HepG2 (cell line): ENCODE data around the gene LAMA5. TPM values are rescaled to one million over a fixed set of nuclear protein-coding genes. Genes with fewer than 3 reads are reported as not detected.

Source experiments
- ARID2 ChIP-seq: sonication (generic); formaldehyde crosslinking; IDR thresholded peaks from 2 replicates; pipeline ENCODE4 v1.8.1; 2022; ENCODE audit warnings: mild to moderate bottlenecking, missing genetic modification reagents, borderline replicate concordance
- E2F1 ChIP-seq: sonication (generic); formaldehyde crosslinking; IDR thresholded peaks from 2 replicates; pipeline ENCODE4 v1.5.0; 2020; ENCODE audit warnings: missing genetic modification reagents
- GPN1 ChIP-seq: sonication (generic); formaldehyde crosslinking; IDR thresholded peaks from 2 replicates; pipeline ENCODE4 v1.5.1; 2020; ENCODE audit warnings: missing genetic modification reagents, borderline replicate concordance
- ISL2 ChIP-seq: sonication (generic); formaldehyde crosslinking; IDR thresholded peaks from 2 replicates; pipeline ENCODE4 v1.5.0; 2020; ENCODE audit warnings: missing genetic modification reagents
- PBX3 ChIP-seq: sonication (generic); formaldehyde crosslinking; IDR thresholded peaks from 2 replicates; pipeline ENCODE4 v1.8.1; 2023; ENCODE audit warnings: missing genetic modification reagents, inconsistent platforms, borderline replicate concordance
- REST ChIP-seq, 2 experiments: IDR thresholded peaks; 2 replicates each; pipeline ENCODE4 v1.6.1; 2011 to 2012; ENCODE audit warnings: low read length in 2 of 2, borderline replicate concordance in 1 of 2, low read depth in 1 of 2, mild to moderate bottlenecking in 1 of 2, moderate library complexity in 1 of 2
- SKI ChIP-seq: fragments of 450-650 bp; IDR thresholded peaks from one replicate; pipeline ENCODE4 v1.6.1; 2018; ENCODE audit warnings: mild to moderate bottlenecking; ENCODE audit not compliant: partially characterized antibody
- STAT6 ChIP-seq: sonication (generic); formaldehyde crosslinking; IDR thresholded peaks from 2 replicates; pipeline ENCODE4 v1.4.0; 2020; ENCODE audit warnings: missing genetic modification reagents, mild to moderate bottlenecking, borderline replicate concordance
- THYN1 ChIP-seq: sonication (generic); formaldehyde crosslinking; IDR thresholded peaks from 2 replicates; pipeline ENCODE4 v1.8.1; 2023; ENCODE audit warnings: low read depth, mild to moderate bottlenecking, moderate library complexity, missing genetic modification reagents, borderline replicate concordance
- TOPORS ChIP-seq: sonication (generic); formaldehyde crosslinking; IDR thresholded peaks from 2 replicates; pipeline ENCODE4 v1.8.0; 2023; ENCODE audit warnings: mild to moderate bottlenecking, missing genetic modification reagents
- ZBTB21 ChIP-seq: sonication (generic); formaldehyde crosslinking; IDR thresholded peaks from 2 replicates; pipeline ENCODE4 v1.4.0; 2020; ENCODE audit warnings: missing genetic modification reagents
- ZMAT3 ChIP-seq: sonication (generic); formaldehyde crosslinking; conservative IDR thresholded peaks from 2 replicates; pipeline ENCODE4 v1.7.0; 2021; ENCODE audit warnings: missing genetic modification reagents
- ZNF772 ChIP-seq: sonication (generic); formaldehyde crosslinking; IDR thresholded peaks from 2 replicates; pipeline ENCODE4 v1.5.0; 2020; ENCODE audit warnings: mild to moderate bottlenecking, missing genetic modification reagents
- polyA plus RNA-seq, 8 experiments: library from polyadenylated mRNA; depleted of rRNA in 3 of 8; stranded (reverse) in 7 of 8; unstranded in 1 of 8; fragments of >200 nt; fragmentation: Illumina TruSeq in 4 of 8; extraction: Trizol in 4 of 8; gene quantifications; 2 replicates each; pipeline versions ENCODE4 v1.2.1 to v1.2.3, GENCODE V29; 2011 to 2016; ENCODE audit warnings: low read depth in 4 of 8, missing spikeins in 1 of 8, mixed read lengths in 1 of 8; ENCODE audit not compliant: insufficient read depth in 1 of 8
- total RNA-seq, 5 experiments: library from RNA; depleted of rRNA; stranded (reverse); fragments of >200 nt; fragmentation: Illumina TruSeq; extraction: Trizol; gene quantifications; 2 replicates each; pipeline ENCODE4 v1.2.3, GENCODE V29; 2016; ENCODE audit warnings: low read depth in 1 of 5
- TF ChIP-seq, protein P1 (sequence below): sonication (generic); formaldehyde crosslinking; IDR thresholded peaks from 2 replicates; pipeline ENCODE4 v1.4.0; 2020; ENCODE audit warnings: missing genetic modification reagents

The LAMA5 gene
- total and polyA plus RNA-seq, 2 of the 13 experiments (the other 11 are each of a cell fraction or from before 2014, with no cell fraction given): 21.0 to 44.7 TPM

DNA sequence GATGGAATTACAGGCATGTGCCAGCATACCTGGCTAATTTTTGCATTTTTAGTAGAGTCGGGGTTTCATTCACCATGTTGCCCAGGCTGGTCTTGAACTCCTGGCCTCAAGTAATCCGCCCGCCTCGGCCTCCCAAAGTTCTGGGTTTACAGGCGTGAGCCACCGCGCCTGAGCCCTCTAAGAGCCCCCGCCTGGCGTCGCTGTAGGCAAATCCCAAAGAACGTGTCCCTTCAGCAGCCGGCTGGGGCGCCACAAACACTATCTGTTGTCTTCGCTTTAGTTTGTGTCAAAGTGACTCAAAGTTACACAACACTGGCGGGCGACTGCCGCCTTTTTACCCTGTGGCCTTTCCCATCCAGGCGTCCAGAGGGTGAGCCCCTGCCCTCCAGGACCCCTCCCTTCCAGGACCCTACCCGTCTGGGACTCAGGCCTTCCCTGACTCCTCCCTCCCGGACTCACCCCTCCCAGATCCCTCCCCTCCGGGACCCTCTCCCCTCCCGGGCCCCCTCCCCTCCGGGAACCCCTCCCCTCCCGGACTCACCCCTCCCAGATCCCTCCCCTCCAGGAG, 65.3 kb downstream of the LAMA5 start (continued):
- TF ChIP-seq STAT6 (CRISPR knock-in tag) (peak; percentile 18; the same call in 1 of the 2 replicates), THYN1 (no peak), SKI (peak; percentile 96), ISL2 (CRISPR knock-in tag) (peak; percentile 88), ZMAT3 (CRISPR knock-in tag) (peak; percentile 80; the same call in 1 of the 2 replicates), ZBTB21 (CRISPR knock-in tag) (peak; percentile 56), ARID2 (no peak), REST (IDR thresholded peaks at IDR 0.05; ENCODE audit: borderline replicate concordance in 1 of 2, low read depth in 1 of 2, low read length in 2 of 2) (no peak), ZNF772 (CRISPR knock-in tag) (peak; percentile 70), PBX3 (CRISPR knock-in tag) (0 out of 2 replicates have a peak, but pooled peaks have one; percentile 23), E2F1 (peak; percentile 87), GPN1 (CRISPR knock-in tag) (no peak), TOPORS (CRISPR knock-in tag) (no peak)
- TF ChIP-seq, protein P1, sequence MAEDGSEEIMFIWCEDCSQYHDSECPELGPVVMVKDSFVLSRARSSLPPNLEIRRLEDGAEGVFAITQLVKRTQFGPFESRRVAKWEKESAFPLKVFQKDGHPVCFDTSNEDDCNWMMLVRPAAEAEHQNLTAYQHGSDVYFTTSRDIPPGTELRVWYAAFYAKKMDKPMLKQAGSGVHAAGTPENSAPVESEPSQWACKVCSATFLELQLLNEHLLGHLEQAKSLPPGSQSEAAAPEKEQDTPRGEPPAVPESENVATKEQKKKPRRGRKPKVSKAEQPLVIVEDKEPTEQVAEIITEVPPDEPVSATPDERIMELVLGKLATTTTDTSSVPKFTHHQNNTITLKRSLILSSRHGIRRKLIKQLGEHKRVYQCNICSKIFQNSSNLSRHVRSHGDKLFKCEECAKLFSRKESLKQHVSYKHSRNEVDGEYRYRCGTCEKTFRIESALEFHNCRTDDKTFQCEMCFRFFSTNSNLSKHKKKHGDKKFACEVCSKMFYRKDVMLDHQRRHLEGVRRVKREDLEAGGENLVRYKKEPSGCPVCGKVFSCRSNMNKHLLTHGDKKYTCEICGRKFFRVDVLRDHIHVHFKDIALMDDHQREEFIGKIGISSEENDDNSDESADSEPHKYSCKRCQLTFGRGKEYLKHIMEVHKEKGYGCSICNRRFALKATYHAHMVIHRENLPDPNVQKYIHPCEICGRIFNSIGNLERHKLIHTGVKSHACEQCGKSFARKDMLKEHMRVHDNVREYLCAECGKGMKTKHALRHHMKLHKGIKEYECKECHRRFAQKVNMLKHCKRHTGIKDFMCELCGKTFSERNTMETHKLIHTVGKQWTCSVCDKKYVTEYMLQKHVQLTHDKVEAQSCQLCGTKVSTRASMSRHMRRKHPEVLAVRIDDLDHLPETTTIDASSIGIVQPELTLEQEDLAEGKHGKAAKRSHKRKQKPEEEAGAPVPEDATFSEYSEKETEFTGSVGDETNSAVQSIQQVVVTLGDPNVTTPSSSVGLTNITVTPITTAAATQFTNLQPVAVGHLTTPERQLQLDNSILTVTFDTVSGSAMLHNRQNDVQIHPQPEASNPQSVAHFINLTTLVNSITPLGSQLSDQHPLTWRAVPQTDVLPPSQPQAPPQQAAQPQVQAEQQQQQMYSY (CRISPR knock-in tag): no peak
